ENCODE data around the gene DTNB.
"Not testable (repeated sequence)": the region's sequence is repeated elsewhere in the genome, so short reads cannot be mapped to it uniquely, and the experiment has no call there.

The DTNB gene

GRCh38 chr2:25673300-25674076, at the start of gene DTNB:
DTNB (minus strand) TSS chr2:25673577; CDS start chr2:25652660, 20,917 bp downstream.
- DNase-seq = peak; percentile 73 to 87

- no peak for DNase-seq
Observed at GRCh38 chr2:25722224-25722623, 48.8 kb upstream of the DTNB start.

- no peak for DNase-seq
Observed at GRCh38 chr2:25720575-25720974, 47.2 kb upstream of the DTNB start.

- no peak for DNase-seq
Observed at GRCh38 chr2:25714740-25715139, 41.4 kb upstream of the DTNB start.

GRCh38 chr2:25712455-25712854, 39.1 kb upstream of the DTNB start:
- DNase-seq = no peak

GRCh38 chr2:25711675-25712354, 38.4 kb upstream of the DTNB start:
- no peak for DNase-seq

GRCh38 chr2:25710750-25711149, 37.4 kb upstream of the DTNB start:
- DNase-seq = no peak

- DNase-seq = no peak
Observed at GRCh38 chr2:25709349-25709748, 36.0 kb upstream of the DTNB start.

GRCh38 chr2:25707927-25708590, 34.7 kb upstream of the DTNB start:
- DNase-seq = no peak

GRCh38 chr2:25705575-25705974, 32.2 kb upstream of the DTNB start:
- DNase-seq = not testable (repeated sequence)

- no peak for DNase-seq
Observed at GRCh38 chr2:25701801-25702200, 28.4 kb upstream of the DTNB start.

GRCh38 chr2:25700221-25700660, 26.9 kb upstream of the DTNB start:
- DNase-seq = peak; percentile 39 to 74

GRCh38 chr2:25699216-25699615, 25.8 kb upstream of the DTNB start:
- peak in 1 of 2 experiments; percentile 28 for DNase-seq

GRCh38 chr2:25698752-25699151, 25.4 kb upstream of the DTNB start:
- DNase-seq = no peak

- peak in 1 of 2 experiments; percentile 29 for DNase-seq
Observed at GRCh38 chr2:25697559-25698341, 24.4 kb upstream of the DTNB start.

- no peak for DNase-seq
Observed at GRCh38 chr2:25692737-25693445, 19.5 kb upstream of the DTNB start.

- DNase-seq = no peak
Observed at GRCh38 chr2:25692143-25692542, 18.8 kb upstream of the DTNB start.

GRCh38 chr2:25690058-25690457, 16.7 kb upstream of the DTNB start:
- DNase-seq = no peak

- DNase-seq = no peak
Observed at GRCh38 chr2:25688236-25688635, 14.9 kb upstream of the DTNB start.

- DNase-seq = no peak
Observed at GRCh38 chr2:25685741-25686140, 12.4 kb upstream of the DTNB start.

- peak in 1 of 2 experiments; percentile 65 for DNase-seq
Observed at GRCh38 chr2:25684577-25685473, 11.4 kb upstream of the DTNB start.
